GM12878 (cell line): ENCODE results near the gene CACNA1G. TPM values are rescaled to one million over a fixed set of nuclear protein-coding genes. Genes with fewer than 3 reads are reported as not detected.

ENCODE experiments used
- ATAC-seq: fragments of 200-7000 bp; cut with Tn5 transposase; 3 replicates; pipeline ENCODE4 v1.9.1; 2020; ENCODE audit warnings: mild to moderate bottlenecking, moderate library complexity
- BruUV-seq: library from RNA; stranded (reverse); fragments of 400-500 nt; replicated peaks from 2 replicates; lab custom pipeline; 2021; lab: Mats Ljungman, UMichigan
- CTCF ChIA-PET: fragments of 300-600 bp; sonication (Branson Sonifier 250); formaldehyde crosslinking; extraction: SDS; loops from one replicate; lab custom pipeline; 2021; ENCODE audit warnings: inconsistent platforms; lab: Yijun Ruan, JAX
- POLR2A ChIA-PET: fragments of 350-600 bp; formaldehyde crosslinking; extraction: SDS; loops from one replicate; lab custom pipeline; 2021; ENCODE audit warnings: inconsistent platforms; lab: Charles Lee
- RAD21 ChIA-PET: fragments of 300-600 bp; sonication (Branson Sonifier 250); formaldehyde crosslinking; loops from one replicate; lab custom pipeline; 2023; ENCODE audit warnings: antibody characterized with exemption; ENCODE audit not compliant: unreplicated experiment; lab: Charles Lee
- SMC1A ChIA-PET: fragments of 300-600 bp; sonication (Branson Sonifier 250); formaldehyde crosslinking; loops from one replicate; lab custom pipeline; 2023; ENCODE audit not compliant: unreplicated experiment, uncharacterized antibody; lab: Charles Lee
- DNase-seq: peaks from one replicate; pipeline ENCODE4 v3.0.0-alpha.2; 2011; ENCODE audit warnings: low read depth, low spot score
- FAIRE-seq: peaks from 3 replicates; lab custom pipeline; 2011; peaks lifted over from hg19 to GRCh38; lab: Jason Lieb, UNC
- H2AFZ ChIP-seq: 2 replicates; pipeline ENCODE4 v1.6.0; 2011; ENCODE audit warnings: low read depth, low read length, control low read depth; ENCODE audit not compliant: control insufficient read depth
- H3K27ac ChIP-seq: 2 replicates; pipeline ENCODE4 v1.5.1; 2011; ENCODE audit warnings: control low read depth; ENCODE audit not compliant: control insufficient read depth, insufficient read depth
- H3K27me3 ChIP-seq, 2 experiments: replicated peaks in 1 of 2; 2 replicates each; pipeline versions ENCODE4 v1.6.0 to v1.6.1; 2011; ENCODE audit warnings: low read length in 1 of 2; ENCODE audit not compliant: control insufficient read depth in 2 of 2, insufficient read depth in 2 of 2
- H3K36me3 ChIP-seq, 2 experiments: 2 replicates each; pipeline ENCODE4 v1.5.1; 2011; ENCODE audit warnings: low read length in 1 of 2; ENCODE audit not compliant: control insufficient read depth in 2 of 2, insufficient read depth in 2 of 2
- H3K4me1 ChIP-seq: 2 replicates; pipeline ENCODE4 v1.6.1; 2011; ENCODE audit warnings: mild to moderate bottlenecking, low read length, moderate library complexity, mixed read lengths; ENCODE audit not compliant: control insufficient read depth, insufficient read depth
- H3K4me2 ChIP-seq: 2 replicates; pipeline ENCODE4 v1.6.0; 2011; ENCODE audit warnings: control low read depth; ENCODE audit not compliant: control insufficient read depth, insufficient read depth
- H3K4me3 ChIP-seq: fragments of 200-600 bp; sonication (generic); 2 replicates; pipeline ENCODE4 v1.5.1; 2016
- H3K79me2 ChIP-seq: 2 replicates; pipeline ENCODE4 v1.6.0; 2011; ENCODE audit warnings: low read length; ENCODE audit not compliant: control insufficient read depth, insufficient read depth
- H3K9ac ChIP-seq: 2 replicates; pipeline ENCODE4 v1.8.0; 2011; ENCODE audit warnings: low read length, control low read depth, mixed read lengths; ENCODE audit not compliant: control insufficient read depth, insufficient read depth
- H3K9me3 ChIP-seq: replicated peaks from 3 replicates; pipeline ENCODE4 v1.5.1; 2011; ENCODE audit warnings: mild to moderate bottlenecking, low read length; ENCODE audit not compliant: control insufficient read depth, insufficient read depth
- H4K20me1 ChIP-seq: 2 replicates; pipeline ENCODE4 v1.6.0; 2011; ENCODE audit not compliant: control insufficient read depth, insufficient read depth
- BHLHE40 ChIP-seq, 2 experiments: fragments of 450-650 bp in 1 of 2; IDR thresholded peaks; 2 replicates each; pipeline ENCODE4 v1.6.1; 2011 to 2017; ENCODE audit warnings: low read depth in 2 of 2, borderline replicate concordance in 1 of 2, improper control_type of control experiment in 1 of 2, low read length in 1 of 2, mild to moderate bottlenecking in 1 of 2
- CREM ChIP-seq: IDR thresholded peaks from 2 replicates; pipeline ENCODE4 v1.6.1; 2014; ENCODE audit warnings: antibody characterized with exemption, low read depth
- EGR1 ChIP-seq, 2 experiments: IDR thresholded peaks; 1 replicate in 1 of 2; 2 replicates in 1 of 2; pipeline ENCODE4 v1.6.1; 2011 to 2012; ENCODE audit warnings: low read depth in 2 of 2, low read length in 2 of 2, borderline replicate concordance in 1 of 2, mild to moderate bottlenecking in 1 of 2, moderate library complexity in 1 of 2
- SMAD1 ChIP-seq: fragments of 450-650 bp; IDR thresholded peaks from 2 replicates; pipeline ENCODE4 v1.6.1; 2018; ENCODE audit warnings: mild to moderate bottlenecking, low read depth; ENCODE audit not compliant: partially characterized antibody
- WGBS: methylation state at CpG from one replicate; pipeline ENCODE4 v1.1.6; 2016; ENCODE audit warnings: low lambda C conversion rate; ENCODE audit not compliant: insufficient replicate concordance, insufficient coverage; ENCODE audit errors: missing lambda C conversion rate; 5-methylcytosine and 5-hydroxymethylcytosine counted together
- in situ Hi-C: fragments of 300-500 bp; cut with MboI; formaldehyde crosslinking; loops from 9 replicates; pipeline ENCODE4 v1.14.3; 2018; ENCODE audit warnings: mixed read lengths
- intact Hi-C: fragments of 100-400 bp; cut with micrococcal nuclease; formaldehyde crosslinking; loops from one replicate; pipeline ENCODE4 v1.14.2; 2022; ENCODE audit not compliant: unreplicated experiment
- polyA plus RNA-seq, 11 experiments: library from polyadenylated mRNA; depleted of rRNA in 4 of 11; unstranded in 6 of 11; stranded (reverse) in 5 of 11; fragments of >200 nt; fragmentation: Nextera tagmentation in 4 of 11; fragmentation: Illumina TruSeq in 1 of 11; extraction: Ambion mirVana in 4 of 11; extraction: Trizol in 1 of 11; gene quantifications; 1 replicate in 1 of 11; 2 replicates in 10 of 11; pipeline versions ENCODE4 v1.2.1 to v1.2.3, GENCODE V29; 2011 to 2016; ENCODE audit warnings: inconsistent platforms in 2 of 11, missing spikeins in 2 of 11, low read depth in 1 of 11
- total RNA-seq, 4 experiments: library from RNA; depleted of rRNA in 3 of 4; stranded (reverse); fragments of >200 nt in 3 of 4; fragmentation: Illumina TruSeq in 1 of 4; extraction: Trizol in 1 of 4; gene quantifications; 2 replicates each; pipeline versions ENCODE4 v1.2.1 to v1.2.3, GENCODE V29; 2013 to 2021
- TF ChIP-seq, protein P1 (sequence below): IDR thresholded peaks from 2 replicates; pipeline ENCODE4 v1.6.1; 2011; ENCODE audit warnings: borderline replicate concordance, low read depth, mild to moderate bottlenecking, moderate library complexity, low read length; ENCODE audit not compliant: insufficient read depth, poor library complexity, severe bottlenecking

The CACNA1G gene
- total and polyA plus RNA-seq, 10 of the 15 experiments (the other 5 are each of a cell fraction or from before 2014, with no cell fraction given) = 0.03 to 0.15 TPM; not detected in 8

DNA sequence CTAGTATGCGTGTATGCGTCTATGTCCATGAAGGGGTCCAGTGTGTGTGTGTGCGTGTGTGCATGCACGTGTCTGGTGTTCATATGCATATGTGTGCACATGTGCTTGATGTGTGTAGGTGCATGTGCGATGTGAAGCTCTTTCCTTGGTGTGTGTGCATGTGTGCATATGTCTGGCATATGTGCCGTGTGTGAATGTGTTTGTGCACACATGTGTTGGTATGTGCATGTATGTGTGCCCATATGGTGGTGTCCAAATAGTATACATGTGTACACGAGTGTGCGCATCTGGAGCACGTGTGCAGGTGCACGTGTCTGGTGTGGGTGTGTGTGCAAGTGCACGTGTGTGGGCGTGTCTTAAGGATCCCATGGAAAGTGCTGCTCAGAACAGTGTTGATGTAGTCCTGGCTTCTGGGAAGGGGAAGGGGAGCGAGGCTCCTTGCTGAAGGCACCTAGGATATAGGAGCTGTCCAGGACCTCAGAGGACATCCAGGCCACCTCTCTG is 17.0 kb downstream of the CACNA1G start:
- ChIA-PET SMC1A (no interaction called here), POLR2A (no interaction called here), CTCF (interaction anchor here (0.7 to 1.0 kb wide), 2 partner anchors 9 to 94 kb away, joined by 3 to 4 read pairs; no protein-coding TSS in a partner anchor), RAD21 (no interaction called here)
- DNase-seq (no peak), FAIRE-seq (no peak), ATAC-seq (no peak)
- Histone ChIP-seq H2AFZ (no peak overlapping the region), H3K4me3 (no peak overlapping the region), H3K36me3 (no peaks in the 10 kb centered on the region), H3K27me3 (peaks cover 0 to 1% of the 10 kb centered on the region in 2 experiments; a peak in 2 of 4 replicates), H3K27ac (no peak overlapping the region), H4K20me1 (no peaks in the 10 kb centered on the region), H3K79me2 (no peaks in the 10 kb centered on the region), H3K9me3 (no peaks in the 10 kb centered on the region), H3K4me2 (no peak overlapping the region), H3K4me1 (no peaks in the 10 kb centered on the region), H3K9ac (no peak overlapping the region)
- WGBS = 36% methylated on average over 13 of the region's 13 CpGs
- BruUV-seq = no TSS peak
- intact Hi-C loops (no loop called here), in situ Hi-C loops (no loop called here)
- no peak for TF ChIP-seq CREM
- TF ChIP-seq EGR1 (IDR thresholded peaks at IDR 0.05; ENCODE audit: borderline replicate concordance in 1 of 2, low read depth in 2 of 2, low read length in 2 of 2) = no peak
- no peak for TF ChIP-seq SMAD1
- TF ChIP-seq, protein P1, sequence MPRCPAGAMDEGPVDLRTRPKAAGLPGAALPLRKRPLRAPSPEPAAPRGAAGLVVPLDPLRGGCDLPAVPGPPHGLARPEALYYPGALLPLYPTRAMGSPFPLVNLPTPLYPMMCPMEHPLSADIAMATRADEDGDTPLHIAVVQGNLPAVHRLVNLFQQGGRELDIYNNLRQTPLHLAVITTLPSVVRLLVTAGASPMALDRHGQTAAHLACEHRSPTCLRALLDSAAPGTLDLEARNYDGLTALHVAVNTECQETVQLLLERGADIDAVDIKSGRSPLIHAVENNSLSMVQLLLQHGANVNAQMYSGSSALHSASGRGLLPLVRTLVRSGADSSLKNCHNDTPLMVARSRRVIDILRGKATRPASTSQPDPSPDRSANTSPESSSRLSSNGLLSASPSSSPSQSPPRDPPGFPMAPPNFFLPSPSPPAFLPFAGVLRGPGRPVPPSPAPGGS = peak; percentile 63
- TF ChIP-seq BHLHE40 (IDR thresholded peaks at IDR 0.05; ENCODE audit: borderline replicate concordance in 1 of 2, low read depth in 2 of 2, low read length in 1 of 2) = peak in 1 of 2 experiments; percentile 54; a peak in 2 of 4 replicates
